Epithelial cell of prostate (primary cell): ENCODE results near the gene SH3PXD2A.
"Not testable (repeated sequence)": the region's sequence is repeated elsewhere in the genome, so short reads cannot be mapped to it uniquely, and the experiment has no call there.

Experiments used
- DNase-seq: peaks from one replicate; pipeline ENCODE4 v3.0.0-alpha.2; 2011; ENCODE audit warnings: low read depth, low spot score
- H3K27ac ChIP-seq: fragments of 450-650 bp; 2 replicates; pipeline ENCODE4 v1.5.1; 2017; ENCODE audit warnings: mild to moderate bottlenecking

Gene SH3PXD2A

GRCh38 chr10:103780242-103781149 lies 74.9 kb downstream of the SH3PXD2A start:
- H3K27ac ChIP-seq: peak overlapping the region; percentile 96
- no peak for DNase-seq

DNA sequence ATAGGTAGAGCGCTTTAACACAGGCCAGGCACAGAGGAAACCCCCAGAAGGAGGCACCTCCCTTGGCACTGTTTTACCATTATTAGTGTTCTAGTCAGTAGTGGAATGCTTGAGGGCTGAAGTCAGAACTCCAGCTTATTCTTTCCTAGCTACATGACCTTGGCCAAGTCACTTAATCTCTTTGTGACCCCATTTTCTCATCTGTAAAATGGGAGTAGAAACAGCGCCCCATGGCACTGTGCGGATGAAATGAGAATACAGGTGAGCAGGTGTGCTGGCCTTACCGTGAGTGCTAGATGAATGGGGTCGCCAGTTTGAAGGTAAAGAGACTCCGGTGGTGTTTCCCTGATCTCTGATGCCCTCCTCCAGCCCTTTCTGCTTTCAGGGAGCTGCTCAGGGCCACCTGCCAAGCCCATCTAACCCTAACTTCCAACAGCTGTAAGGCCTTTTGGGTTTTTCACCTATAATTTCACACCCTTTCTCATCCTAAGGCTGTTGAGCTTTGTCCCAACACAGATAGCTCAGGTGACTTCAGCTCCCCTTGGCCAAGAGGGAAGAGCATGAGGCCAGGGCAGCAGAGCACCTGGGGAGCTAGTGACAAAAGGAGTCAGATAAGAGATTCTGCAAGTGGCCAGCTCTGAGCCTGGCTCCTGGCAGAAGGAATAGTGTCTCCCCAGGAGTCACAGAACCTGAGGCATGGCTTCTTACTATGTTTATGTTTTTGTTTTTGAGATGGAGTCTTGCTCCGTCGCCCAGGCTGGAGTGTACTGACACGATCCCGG lies 76.8 kb downstream of the SH3PXD2A start:
- DNase-seq: no peak

GRCh38 chr10:103776878-103777591 lies 78.3 kb downstream of the SH3PXD2A start:
- DNase-seq: no peak
- no peak overlapping the region for H3K27ac ChIP-seq

More for the DNA sequence above, 76.8 kb downstream of the SH3PXD2A start:
- H3K27ac ChIP-seq: no peak overlapping the region

- no peak for DNase-seq
- no peak overlapping the region for H3K27ac ChIP-seq
These were observed 79.6 kb downstream of the SH3PXD2A start for GRCh38 chr10:103775776-103776175.

DNA sequence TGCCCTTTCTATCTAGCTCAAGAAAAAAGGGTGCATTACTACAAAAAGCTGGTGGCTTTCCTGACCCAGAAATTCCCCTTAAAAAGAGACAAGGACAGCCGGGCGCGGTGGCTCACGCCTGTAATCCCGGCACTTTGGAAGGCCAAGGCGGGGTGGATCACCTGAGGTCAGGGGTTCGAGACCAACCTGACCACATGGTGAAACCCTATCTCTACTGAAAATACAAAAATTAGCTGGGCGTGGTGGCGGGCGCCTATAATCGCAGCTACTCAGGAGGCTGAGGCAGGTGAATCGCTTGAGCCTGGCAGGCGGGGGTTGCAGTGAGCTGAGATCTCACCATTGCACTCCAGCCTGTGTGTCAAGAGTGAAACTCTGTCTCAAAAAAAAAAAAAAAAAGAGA lies 82.5 kb downstream of the SH3PXD2A start:
- not testable (repeated sequence) for DNase-seq
- peak overlapping the region; percentile 84 for H3K27ac ChIP-seq

DNA sequence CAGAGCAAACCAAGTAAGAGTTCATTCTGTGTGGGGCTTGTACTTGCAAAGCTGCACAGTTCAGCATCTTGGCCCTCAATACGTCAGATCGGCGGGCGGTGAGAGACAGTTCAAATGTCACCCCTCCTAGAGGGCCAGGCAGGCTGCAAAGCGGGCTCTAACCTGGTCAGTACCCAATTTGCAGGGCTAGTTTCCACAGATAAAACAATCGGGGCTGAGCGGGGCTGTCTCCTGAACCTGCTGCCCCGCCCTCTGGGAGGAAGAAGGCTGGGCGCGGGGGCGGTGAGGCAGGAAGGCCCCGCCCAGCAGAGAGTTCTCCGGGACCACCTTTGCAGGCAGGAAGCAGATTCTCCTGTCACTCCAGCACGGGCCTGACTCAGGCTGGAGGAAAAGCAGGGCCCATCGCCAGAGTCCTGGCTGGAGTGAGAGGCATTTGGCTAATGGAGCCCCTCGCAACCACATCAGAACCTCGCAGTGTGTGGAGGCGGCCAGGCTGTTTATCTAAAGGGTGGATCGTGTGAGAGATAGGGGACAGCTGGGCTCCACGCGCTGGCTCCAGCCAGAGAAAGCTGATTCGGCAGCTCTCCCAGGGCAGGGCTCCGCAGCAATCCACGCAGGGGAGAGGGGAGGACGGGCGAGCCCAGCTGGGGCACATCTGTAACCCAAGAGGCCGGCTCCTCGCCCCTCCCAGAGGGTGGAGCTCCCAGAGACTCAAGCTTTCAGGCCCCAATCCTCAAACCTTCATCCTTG lies 83.1 kb downstream of the SH3PXD2A start:
- no peak for DNase-seq
- H3K27ac ChIP-seq: peak overlapping the region; percentile 84

DNA sequence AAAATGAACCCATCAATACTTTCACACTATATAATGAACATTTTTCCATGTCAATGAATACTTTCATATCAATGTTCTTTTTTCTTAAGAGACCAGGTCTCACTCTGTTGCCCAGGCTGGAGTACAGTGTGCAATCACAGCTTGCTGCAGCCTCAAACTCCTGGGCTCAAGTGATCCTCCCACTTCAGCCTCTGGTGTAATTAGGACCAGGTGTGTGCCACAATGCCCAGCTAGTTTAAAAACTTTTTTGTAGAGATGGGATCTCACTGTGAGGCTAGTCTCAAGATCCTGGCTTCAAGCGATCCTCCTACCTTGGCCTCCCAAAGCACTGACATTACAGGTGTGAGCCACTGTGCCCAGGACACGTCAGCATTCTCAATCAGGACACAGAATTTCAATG lies 85.2 kb downstream of the SH3PXD2A start:
- H3K27ac ChIP-seq: no peak overlapping the region
- DNase-seq: no peak

DNA sequence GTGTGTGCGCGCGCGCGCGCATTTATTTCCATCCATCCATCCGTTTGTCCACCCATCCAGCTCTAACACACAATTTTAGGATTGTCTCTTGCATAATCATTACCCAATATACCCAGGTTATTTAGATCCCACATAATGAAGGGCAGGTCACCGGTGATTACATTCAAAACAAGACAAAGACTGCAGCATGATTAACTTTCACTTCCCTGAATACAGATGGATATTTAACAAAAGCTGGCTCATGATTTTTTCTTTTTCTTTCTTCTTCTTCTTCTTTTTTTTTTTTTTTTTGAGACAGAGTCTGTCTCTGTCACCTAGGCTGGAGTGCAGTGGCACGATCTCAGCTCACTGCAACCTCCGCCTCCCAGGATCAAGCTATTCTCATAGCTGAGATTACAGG lies 86.2 kb downstream of the SH3PXD2A start:
- no peak overlapping the region for H3K27ac ChIP-seq
- DNase-seq: no peak

GRCh38 chr10:103768345-103768744 lies 87.0 kb downstream of the SH3PXD2A start:
- no peak overlapping the region for H3K27ac ChIP-seq
- DNase-seq: no peak

GRCh38 chr10:103767756-103768155 lies 87.6 kb downstream of the SH3PXD2A start:
- H3K27ac ChIP-seq: peak overlapping the region; percentile 98
- DNase-seq: no peak

DNA sequence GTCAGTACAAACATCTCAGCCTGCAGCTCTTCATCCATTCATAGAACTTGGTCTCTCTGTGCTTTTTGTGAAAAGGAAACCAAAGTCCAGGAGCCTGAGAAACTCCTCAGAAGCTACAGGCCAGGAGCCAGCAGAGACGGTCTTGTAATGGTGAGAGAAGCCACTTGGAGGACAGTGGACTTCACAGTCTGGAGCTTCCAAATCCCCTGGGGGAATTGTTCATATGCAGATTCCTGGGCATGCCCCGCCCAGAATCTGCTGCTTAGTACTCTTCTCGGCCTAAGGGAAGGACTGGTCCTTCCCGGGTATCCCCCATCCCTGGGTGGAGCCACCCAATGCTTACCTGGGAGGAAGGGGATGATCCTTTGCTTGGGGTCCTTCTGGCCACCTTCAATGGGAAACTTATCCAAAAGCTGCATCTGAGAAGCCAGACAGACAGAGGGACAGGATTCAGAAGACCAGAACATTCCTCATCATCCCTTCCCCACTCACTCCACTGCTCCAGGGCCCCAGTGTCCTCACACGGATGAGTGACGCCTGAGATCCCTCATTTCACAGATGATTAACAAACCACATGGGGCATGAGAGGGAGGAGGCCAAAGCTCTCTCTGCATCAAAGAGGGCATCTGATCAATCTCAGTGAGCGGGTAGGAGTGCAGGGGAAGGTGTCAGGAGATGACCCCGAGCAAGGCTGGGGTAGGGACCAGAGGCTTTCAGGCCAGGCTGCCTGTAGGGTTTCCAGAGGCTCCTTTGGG lies 88.4 kb downstream of the SH3PXD2A start:
- H3K27ac ChIP-seq: peak overlapping the region; percentile 98
- DNase-seq: no peak

GRCh38 chr10:103765981-103766380 lies 89.4 kb downstream of the SH3PXD2A start:
- peak overlapping the region; percentile 98 for H3K27ac ChIP-seq
- no peak for DNase-seq

- H3K27ac ChIP-seq: peak overlapping the region; percentile 98
- DNase-seq: no peak
These were observed 90.2 kb downstream of the SH3PXD2A start for GRCh38 chr10:103765168-103765567.

DNA sequence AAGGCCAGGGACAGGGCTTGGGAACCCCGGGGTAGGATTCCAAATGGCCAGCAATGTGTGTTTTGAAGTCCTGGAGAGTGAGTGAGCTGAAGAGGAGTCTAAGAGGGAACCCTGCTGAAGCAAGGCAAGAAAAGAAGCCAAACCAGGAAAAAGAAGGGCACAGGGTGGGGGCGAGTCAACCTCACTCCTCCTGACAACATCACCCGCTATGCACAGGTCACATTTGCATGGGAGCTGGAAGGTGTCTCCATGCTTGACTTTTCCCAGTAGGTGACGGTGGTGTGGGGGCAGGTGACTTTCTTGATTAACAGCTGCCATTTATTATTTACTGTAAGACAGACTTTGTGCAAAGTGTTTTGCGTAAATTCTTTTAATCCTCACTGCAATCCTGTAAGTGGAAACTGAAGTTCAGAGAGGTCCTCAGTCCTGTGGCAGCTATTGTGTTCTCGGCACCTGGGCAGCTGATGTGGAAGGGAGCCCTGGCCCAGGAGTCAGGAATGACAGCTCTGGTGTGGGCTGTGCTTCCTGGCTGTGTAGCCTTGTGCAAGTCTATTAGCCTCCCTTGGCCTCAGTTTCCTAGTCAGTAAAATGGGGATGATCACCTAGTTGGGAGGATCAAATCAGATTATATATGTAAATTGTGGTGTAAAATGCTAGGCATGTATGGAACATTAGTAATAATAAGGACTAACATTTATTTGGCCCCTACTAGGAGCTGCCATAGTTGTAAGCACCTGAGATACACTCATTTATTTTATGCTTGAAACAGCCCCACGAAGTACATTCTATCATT lies 90.9 kb downstream of the SH3PXD2A start:
- no peak for DNase-seq
- peak overlapping the region; percentile 98 for H3K27ac ChIP-seq

GRCh38 chr10:103763374-103764202 lies 91.8 kb downstream of the SH3PXD2A start:
- peak overlapping the region; percentile 98 for H3K27ac ChIP-seq
- no peak for DNase-seq

DNA sequence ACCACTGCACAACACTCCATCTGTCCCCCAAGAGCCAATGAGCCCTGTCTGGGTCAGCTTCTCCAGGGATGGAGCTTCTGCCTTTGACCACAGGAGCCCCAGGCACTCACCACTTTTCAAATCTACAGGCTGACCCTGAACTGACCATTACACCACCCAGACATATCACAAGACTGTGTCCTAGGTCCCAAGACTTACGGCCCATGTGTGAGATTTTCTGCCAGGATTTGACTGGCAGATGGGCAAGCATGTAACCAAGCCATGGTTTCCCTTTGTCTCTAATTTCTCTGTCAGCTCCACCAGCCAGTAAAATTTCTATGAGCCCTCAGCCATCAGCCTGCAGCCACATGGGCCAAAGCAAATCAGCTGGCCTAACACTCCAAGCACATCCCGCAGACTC lies 92.5 kb downstream of the SH3PXD2A start:
- H3K27ac ChIP-seq: peak overlapping the region; percentile 98
- DNase-seq: no peak

DNA sequence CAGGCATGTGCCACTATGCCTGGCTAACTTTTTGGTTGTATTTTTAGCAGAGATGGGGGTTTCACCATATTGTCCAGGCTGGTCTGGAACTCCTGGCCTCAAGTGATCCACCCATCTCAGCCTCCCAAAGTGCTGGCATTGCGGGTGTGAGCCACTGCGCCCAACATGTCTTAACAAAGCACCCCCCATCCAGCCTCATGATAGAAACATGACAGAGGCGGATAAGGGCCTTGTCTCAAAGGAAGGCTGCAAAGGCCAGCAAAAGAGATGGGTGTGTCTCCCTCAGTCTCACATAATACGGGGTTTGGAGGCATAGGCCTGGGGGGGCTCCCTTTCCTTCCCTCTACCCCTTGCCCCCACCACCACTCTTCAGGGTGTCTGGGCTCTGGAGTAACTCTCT lies 93.2 kb downstream of the SH3PXD2A start:
- DNase-seq: no peak

More for the DNA sequence above, 93.2 kb downstream of the SH3PXD2A start:
- H3K27ac ChIP-seq: peak overlapping the region; percentile 98
